DOHH2 (cell line): ENCODE results near the gene SLC26A1.

Experiments used
- H3F3A ChIP-seq: fragments of 200-600 bp; sonication (generic), shearing (Covaris generic); 2 replicates; pipeline ENCODE4 v1.6.0; 2016; ENCODE audit warnings: antibody characterized with exemption, mild to moderate bottlenecking; ENCODE audit not compliant: control insufficient read depth, insufficient read depth
- H3K27ac ChIP-seq: fragments of 200-600 bp; sonication (generic); 2 replicates; pipeline ENCODE4 v1.5.1; 2014; ENCODE audit warnings: low read depth, mild to moderate bottlenecking, low read length, moderate library complexity
- H3K27me3 ChIP-seq: fragments of 200-600 bp; sonication (generic); 2 replicates; pipeline ENCODE4 v1.6.1; 2014; ENCODE audit warnings: mild to moderate bottlenecking, low read length, mixed read lengths; ENCODE audit not compliant: control insufficient read depth
- H3K36me3 ChIP-seq: fragments of 200-600 bp; sonication (generic); 2 replicates; pipeline ENCODE4 v1.6.1; 2014; ENCODE audit warnings: mild to moderate bottlenecking, low read length, moderate library complexity, mixed read lengths; ENCODE audit not compliant: control insufficient read depth
- H3K4me1 ChIP-seq: fragments of 200-600 bp; sonication (generic); 2 replicates; pipeline ENCODE4 v1.6.1; 2014; ENCODE audit warnings: mild to moderate bottlenecking, low read length, mixed read lengths; ENCODE audit not compliant: control insufficient read depth
- H3K4me2 ChIP-seq: fragments of 200-600 bp; sonication (generic); 2 replicates; pipeline ENCODE4 v1.6.0; 2014; ENCODE audit warnings: mild to moderate bottlenecking, low read length, moderate library complexity
- H3K4me3 ChIP-seq: fragments of 200-600 bp; sonication (generic); 2 replicates; pipeline ENCODE4 v1.5.1; 2014; ENCODE audit warnings: mild to moderate bottlenecking, low read length, mixed read lengths
- H3K79me2 ChIP-seq: fragments of 200-600 bp; sonication (generic); 2 replicates; pipeline ENCODE4 v1.6.1; 2014; ENCODE audit warnings: mild to moderate bottlenecking, low read length, mixed read lengths; ENCODE audit not compliant: control insufficient read depth
- H3K9me2 ChIP-seq: fragments of 200-600 bp; sonication (generic); replicated peaks from 2 replicates; pipeline ENCODE4 v1.6.1; 2014; ENCODE audit warnings: mild to moderate bottlenecking, low read length, mixed read lengths; ENCODE audit not compliant: control insufficient read depth
- H3K9me3 ChIP-seq: fragments of 200-600 bp; sonication (generic); 2 replicates; pipeline ENCODE4 v1.6.1; 2014; ENCODE audit warnings: antibody characterized with exemption, low read length, mixed read lengths; ENCODE audit not compliant: control insufficient read depth, insufficient read depth
- H4K20me1 ChIP-seq: fragments of 200-600 bp; sonication (generic); 2 replicates; pipeline ENCODE4 v1.6.0; 2014; ENCODE audit warnings: low read depth, mild to moderate bottlenecking, antibody characterized with exemption, low read length, moderate library complexity; ENCODE audit not compliant: control insufficient read depth, insufficient read depth
- CTCF ChIP-seq: fragments of 200-600 bp; sonication (generic); IDR thresholded peaks from one replicate; pipeline ENCODE4 v1.5.1; 2014; ENCODE audit warnings: antibody characterized with exemption, mild to moderate bottlenecking, low read depth, low read length; ENCODE audit not compliant: poor library complexity, severe bottlenecking
- EZH2phosphoT487 ChIP-seq: fragments of 200-600 bp; sonication (generic); IDR thresholded peaks from 2 replicates; pipeline ENCODE4 v1.6.1; 2017; ENCODE audit warnings: borderline replicate concordance, mild to moderate bottlenecking, antibody characterized with exemption, low read length, moderate library complexity, mixed read lengths

Gene SLC26A1

GRCh38 chr4:951594-952468 lies 41.4 kb downstream of the SLC26A1 start:
- TF ChIP-seq CTCF: no peak
- Histone ChIP-seq H3F3A (no peaks in the 10 kb centered on the region), H3K4me2 (no peak overlapping the region), H3K9me2 (no peaks in the 10 kb centered on the region), H4K20me1 (0 out of 2 replicates have a peak, but pooled peaks cover 8% of the 10 kb centered on the region), H3K27me3 (no peaks in the 10 kb centered on the region), H3K27ac (no peak overlapping the region), H3K36me3 (no peaks in the 10 kb centered on the region), H3K4me3 (no peak overlapping the region), H3K79me2 (no peaks in the 10 kb centered on the region), H3K9me3 (no peaks in the 10 kb centered on the region), H3K4me1 (no peaks in the 10 kb centered on the region)

GRCh38 chr4:951186-951585 lies 42.0 kb downstream of the SLC26A1 start:
- Histone ChIP-seq H3K36me3 (no peaks in the 10 kb centered on the region), H3K9me3 (no peaks in the 10 kb centered on the region), H3K4me2 (no peak overlapping the region), H3K9me2 (no peaks in the 10 kb centered on the region), H3K4me1 (no peaks in the 10 kb centered on the region), H3K27me3 (no peaks in the 10 kb centered on the region), H3K4me3 (no peak overlapping the region), H3K27ac (no peak overlapping the region), H4K20me1 (0 out of 2 replicates have a peak, but pooled peaks cover 8% of the 10 kb centered on the region), H3F3A (no peaks in the 10 kb centered on the region), H3K79me2 (no peaks in the 10 kb centered on the region)
- TF ChIP-seq EZH2phosphoT487 (no peak), CTCF (no peak)

GRCh38 chr4:950136-951020 lies 42.8 kb downstream of the SLC26A1 start:
- H3K9me2 ChIP-seq: no peaks in the 10 kb centered on the region
- no peak overlapping the region for H3K4me3 ChIP-seq
- H3K36me3 ChIP-seq: no peaks in the 10 kb centered on the region
- no peaks in the 10 kb centered on the region for H3K79me2 ChIP-seq
- TF ChIP-seq CTCF (no peak), EZH2phosphoT487 (no peak)
- no peaks in the 10 kb centered on the region for H3K4me1 ChIP-seq
- no peaks in the 10 kb centered on the region for H3F3A ChIP-seq
- H3K27me3 ChIP-seq: no peaks in the 10 kb centered on the region
- H3K9me3 ChIP-seq: no peaks in the 10 kb centered on the region
- 0 out of 2 replicates have a peak, but pooled peaks cover 8% of the 10 kb centered on the region for H4K20me1 ChIP-seq
- no peak overlapping the region for H3K4me2 ChIP-seq
- H3K27ac ChIP-seq: no peak overlapping the region
